ENCODE data around the gene AGAP1.

DNA sequence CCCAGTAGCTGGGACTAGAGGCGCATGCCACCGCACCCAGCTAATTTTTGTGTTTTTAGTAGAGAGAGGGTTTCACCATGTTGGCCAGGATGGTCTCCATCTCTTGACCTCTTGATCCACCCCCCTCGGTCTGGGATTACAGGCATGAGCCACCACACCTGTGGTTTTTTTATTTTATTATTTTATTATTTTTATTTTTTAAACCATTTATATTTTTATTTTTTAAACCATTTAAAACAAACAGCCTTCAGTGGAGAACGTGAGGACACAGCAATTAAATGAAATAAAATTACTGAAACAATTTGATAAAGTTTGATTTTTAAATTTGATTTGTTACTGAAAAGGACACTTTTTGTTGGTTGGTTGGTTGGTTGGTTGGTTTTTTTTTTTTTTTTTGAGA, 181.0 kb downstream of the AGAP1 start:
- TF ChIP-seq, protein P1, sequence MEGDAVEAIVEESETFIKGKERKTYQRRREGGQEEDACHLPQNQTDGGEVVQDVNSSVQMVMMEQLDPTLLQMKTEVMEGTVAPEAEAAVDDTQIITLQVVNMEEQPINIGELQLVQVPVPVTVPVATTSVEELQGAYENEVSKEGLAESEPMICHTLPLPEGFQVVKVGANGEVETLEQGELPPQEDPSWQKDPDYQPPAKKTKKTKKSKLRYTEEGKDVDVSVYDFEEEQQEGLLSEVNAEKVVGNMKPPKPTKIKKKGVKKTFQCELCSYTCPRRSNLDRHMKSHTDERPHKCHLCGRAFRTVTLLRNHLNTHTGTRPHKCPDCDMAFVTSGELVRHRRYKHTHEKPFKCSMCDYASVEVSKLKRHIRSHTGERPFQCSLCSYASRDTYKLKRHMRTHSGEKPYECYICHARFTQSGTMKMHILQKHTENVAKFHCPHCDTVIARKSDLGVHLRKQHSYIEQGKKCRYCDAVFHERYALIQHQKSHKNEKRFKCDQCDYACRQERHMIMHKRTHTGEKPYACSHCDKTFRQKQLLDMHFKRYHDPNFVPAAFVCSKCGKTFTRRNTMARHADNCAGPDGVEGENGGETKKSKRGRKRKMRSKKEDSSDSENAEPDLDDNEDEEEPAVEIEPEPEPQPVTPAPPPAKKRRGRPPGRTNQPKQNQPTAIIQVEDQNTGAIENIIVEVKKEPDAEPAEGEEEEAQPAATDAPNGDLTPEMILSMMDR (IDR thresholded peaks at IDR 0.05; ENCODE audit: low read depth, low read length, missing input control): no peak
- TF ChIP-seq FOXA1 (IDR thresholded peaks at IDR 0.05) (no peak), YY1 (IDR thresholded peaks at IDR 0.05) (no peak)
- TF ChIP-seq, protein P2, sequence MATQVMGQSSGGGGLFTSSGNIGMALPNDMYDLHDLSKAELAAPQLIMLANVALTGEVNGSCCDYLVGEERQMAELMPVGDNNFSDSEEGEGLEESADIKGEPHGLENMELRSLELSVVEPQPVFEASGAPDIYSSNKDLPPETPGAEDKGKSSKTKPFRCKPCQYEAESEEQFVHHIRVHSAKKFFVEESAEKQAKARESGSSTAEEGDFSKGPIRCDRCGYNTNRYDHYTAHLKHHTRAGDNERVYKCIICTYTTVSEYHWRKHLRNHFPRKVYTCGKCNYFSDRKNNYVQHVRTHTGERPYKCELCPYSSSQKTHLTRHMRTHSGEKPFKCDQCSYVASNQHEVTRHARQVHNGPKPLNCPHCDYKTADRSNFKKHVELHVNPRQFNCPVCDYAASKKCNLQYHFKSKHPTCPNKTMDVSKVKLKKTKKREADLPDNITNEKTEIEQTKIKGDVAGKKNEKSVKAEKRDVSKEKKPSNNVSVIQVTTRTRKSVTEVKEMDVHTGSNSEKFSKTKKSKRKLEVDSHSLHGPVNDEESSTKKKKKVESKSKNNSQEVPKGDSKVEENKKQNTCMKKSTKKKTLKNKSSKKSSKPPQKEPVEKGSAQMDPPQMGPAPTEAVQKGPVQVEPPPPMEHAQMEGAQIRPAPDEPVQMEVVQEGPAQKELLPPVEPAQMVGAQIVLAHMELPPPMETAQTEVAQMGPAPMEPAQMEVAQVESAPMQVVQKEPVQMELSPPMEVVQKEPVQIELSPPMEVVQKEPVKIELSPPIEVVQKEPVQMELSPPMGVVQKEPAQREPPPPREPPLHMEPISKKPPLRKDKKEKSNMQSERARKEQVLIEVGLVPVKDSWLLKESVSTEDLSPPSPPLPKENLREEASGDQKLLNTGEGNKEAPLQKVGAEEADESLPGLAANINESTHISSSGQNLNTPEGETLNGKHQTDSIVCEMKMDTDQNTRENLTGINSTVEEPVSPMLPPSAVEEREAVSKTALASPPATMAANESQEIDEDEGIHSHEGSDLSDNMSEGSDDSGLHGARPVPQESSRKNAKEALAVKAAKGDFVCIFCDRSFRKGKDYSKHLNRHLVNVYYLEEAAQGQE (IDR thresholded peaks at IDR 0.05): no peak
- TF ChIP-seq, protein P3, sequence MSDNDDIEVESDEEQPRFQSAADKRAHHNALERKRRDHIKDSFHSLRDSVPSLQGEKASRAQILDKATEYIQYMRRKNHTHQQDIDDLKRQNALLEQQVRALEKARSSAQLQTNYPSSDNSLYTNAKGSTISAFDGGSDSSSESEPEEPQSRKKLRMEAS (IDR thresholded peaks at IDR 0.05): no peak

Measured in liver (tissue), 2 donors.